T-helper 9 cell (primary cell): Measurements from ENCODE around the gene DCBLD2.

ENCODE experiments used
- DNase-seq: peaks from one replicate; pipeline ENCODE4 v3.0.0-alpha.2; 2020
- total RNA-seq, 2 donors: gene quantifications; one replicate each; lab custom pipeline; 2026; lab: John Stamatoyannopoulos, UW

DCBLD2 gene
- total RNA-seq, result 1.9 to 3.1 reads per million in 2 donors

- DNase-seq, result peak; percentile 76
These were observed at the start of gene DCBLD2 for GRCh38 chr3:98901392-98902350. Gene DCBLD2, minus strand, starts transcription at chr3:98901695. Its CDS starts 369 bp downstream, at chr3:98901326.

GRCh38 chr3:98945666-98946065 lies 44.2 kb upstream of the DCBLD2 start:
- DNase-seq, result no peak

- no peak for DNase-seq
These were observed 43.6 kb upstream of the DCBLD2 start for GRCh38 chr3:98945101-98945524.

GRCh38 chr3:98930413-98930812 lies 28.9 kb upstream of the DCBLD2 start:
- DNase-seq, result no peak

- no peak for DNase-seq
These were observed 20.5 kb upstream of the DCBLD2 start for GRCh38 chr3:98921957-98922356.

- no peak for DNase-seq
These were observed 18.7 kb upstream of the DCBLD2 start for GRCh38 chr3:98920166-98920565.

GRCh38 chr3:98918586-98918985 lies 17.1 kb upstream of the DCBLD2 start:
- no peak for DNase-seq

GRCh38 chr3:98917608-98918007 lies 16.1 kb upstream of the DCBLD2 start:
- DNase-seq, result no peak

GRCh38 chr3:98914210-98915080 lies 12.9 kb upstream of the DCBLD2 start:
- no peak for DNase-seq

- no peak for DNase-seq
These were observed 11.0 kb upstream of the DCBLD2 start for GRCh38 chr3:98912448-98912847.

- no peak for DNase-seq
These were observed 4.7 kb upstream of the DCBLD2 start for GRCh38 chr3:98906230-98906629.

- DNase-seq, result no peak
These were observed 2.4 kb upstream of the DCBLD2 start for GRCh38 chr3:98903705-98904481.

GRCh38 chr3:98903099-98903498 lies 1.6 kb upstream of the DCBLD2 start:
- DNase-seq, result no peak

- no peak for DNase-seq
These were observed 851 bp upstream of the DCBLD2 start for GRCh38 chr3:98902351-98902740.

- DNase-seq, result no peak
These were observed 440 bp downstream of the DCBLD2 start for GRCh38 chr3:98901119-98901391.

GRCh38 chr3:98900265-98901118 lies 1.0 kb downstream of the DCBLD2 start:
- DNase-seq, result peak; percentile 3

GRCh38 chr3:98897701-98898100 lies 3.8 kb downstream of the DCBLD2 start:
- DNase-seq, result no peak

GRCh38 chr3:98894791-98895576 lies 6.5 kb downstream of the DCBLD2 start:
- no peak for DNase-seq

- no peak for DNase-seq
These were observed 7.8 kb downstream of the DCBLD2 start for GRCh38 chr3:98893740-98894139.

- no peak for DNase-seq
These were observed 9.2 kb downstream of the DCBLD2 start for GRCh38 chr3:98892263-98892662.
